GM19193 (cell line): Measurements from ENCODE around the gene SIGLEC10.

Source experiments
- POLR2A ChIP-seq: IDR thresholded peaks from 4 replicates; pipeline ENCODE4 v1.6.1; 2011; ENCODE audit not compliant: insufficient read depth, insufficient read length; ENCODE audit errors: extremely low read depth

The SIGLEC10 gene

DNA sequence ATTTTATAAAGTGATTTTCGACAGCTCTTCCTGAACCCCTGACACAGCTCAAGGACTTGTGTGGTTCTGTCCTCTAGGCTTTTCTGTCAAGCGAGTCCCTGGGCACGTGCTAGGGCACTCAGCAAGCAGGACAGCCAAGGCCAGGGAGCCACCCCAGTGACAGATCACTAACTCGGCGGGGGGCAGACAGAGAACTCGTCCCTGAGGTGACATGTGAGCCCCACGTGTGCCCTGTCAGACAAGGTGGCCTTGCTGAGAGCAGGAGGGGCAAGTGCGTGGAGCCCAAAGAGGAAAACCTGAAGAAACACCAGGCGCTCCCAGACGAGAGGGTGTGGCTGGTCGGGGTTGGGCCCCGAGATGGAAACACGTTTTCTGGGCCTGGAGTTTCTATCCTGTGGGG is 56.2 kb downstream of the SIGLEC10 start:
- TF ChIP-seq POLR2A: no peak
